Measurements from ENCODE around the gene LRPPRC. TPM values are rescaled to one million over a fixed set of nuclear protein-coding genes. Genes with fewer than 3 reads are reported as not detected.
A peak's percentile ranks its signal among the peaks of the same experiment; 100 is the strongest.
"Not testable (repeated sequence)": the region's sequence is repeated elsewhere in the genome, so short reads cannot be mapped to it uniquely, and the experiment has no call there.

Gene LRPPRC
- total RNA-seq, 2 donors from 2014 or later: 117 to 135 TPM

DNA sequence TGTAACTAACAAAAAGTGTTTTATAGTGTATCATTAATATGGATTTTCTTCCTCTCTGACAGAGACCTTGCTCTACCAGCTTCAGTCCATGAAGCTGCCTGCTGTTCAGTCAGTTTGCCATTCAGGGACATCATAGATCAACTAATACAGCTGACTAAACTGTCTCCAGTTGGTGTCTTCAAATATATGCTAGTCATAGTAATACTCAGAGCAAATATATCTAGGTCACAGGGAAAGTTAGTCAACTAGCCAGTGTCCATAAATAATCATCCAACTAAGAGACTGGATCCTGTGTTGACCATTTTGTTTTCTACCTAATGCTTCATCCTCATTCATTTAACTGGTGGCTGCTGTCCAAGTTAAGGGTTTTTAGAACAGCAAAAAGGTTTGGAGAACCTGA is 38.2 kb upstream of the LRPPRC start:
- no peaks in the 10 kb centered on the region for H3K36me3 Mint-ChIP-seq (ENCODE audit: low read depth)
- H3K27ac ChIP-seq (ENCODE audit: low read depth, low read length): no peak overlapping the region
- no peaks in the 10 kb centered on the region for H3K9me3 ChIP-seq (ENCODE audit: control insufficient read depth, low read length)
- no peaks in the 10 kb centered on the region for H3K9me3 Mint-ChIP-seq
- H3K27ac Mint-ChIP-seq: no peak overlapping the region
- TF ChIP-seq, protein P1, sequence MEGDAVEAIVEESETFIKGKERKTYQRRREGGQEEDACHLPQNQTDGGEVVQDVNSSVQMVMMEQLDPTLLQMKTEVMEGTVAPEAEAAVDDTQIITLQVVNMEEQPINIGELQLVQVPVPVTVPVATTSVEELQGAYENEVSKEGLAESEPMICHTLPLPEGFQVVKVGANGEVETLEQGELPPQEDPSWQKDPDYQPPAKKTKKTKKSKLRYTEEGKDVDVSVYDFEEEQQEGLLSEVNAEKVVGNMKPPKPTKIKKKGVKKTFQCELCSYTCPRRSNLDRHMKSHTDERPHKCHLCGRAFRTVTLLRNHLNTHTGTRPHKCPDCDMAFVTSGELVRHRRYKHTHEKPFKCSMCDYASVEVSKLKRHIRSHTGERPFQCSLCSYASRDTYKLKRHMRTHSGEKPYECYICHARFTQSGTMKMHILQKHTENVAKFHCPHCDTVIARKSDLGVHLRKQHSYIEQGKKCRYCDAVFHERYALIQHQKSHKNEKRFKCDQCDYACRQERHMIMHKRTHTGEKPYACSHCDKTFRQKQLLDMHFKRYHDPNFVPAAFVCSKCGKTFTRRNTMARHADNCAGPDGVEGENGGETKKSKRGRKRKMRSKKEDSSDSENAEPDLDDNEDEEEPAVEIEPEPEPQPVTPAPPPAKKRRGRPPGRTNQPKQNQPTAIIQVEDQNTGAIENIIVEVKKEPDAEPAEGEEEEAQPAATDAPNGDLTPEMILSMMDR (conservative IDR thresholded peaks at IDR 0.05): no peak
- peaks cover 3% of the 10 kb centered on the region for H3K27me3 Mint-ChIP-seq (ENCODE audit: insufficient read depth)
- no peaks in the 10 kb centered on the region for H3K4me1 ChIP-seq (ENCODE audit: control insufficient read depth, insufficient read depth, low read length)
- no peak overlapping the region for H3K4me3 Mint-ChIP-seq
- no peaks in the 10 kb centered on the region for H3K27me3 ChIP-seq (ENCODE audit: control insufficient read depth, insufficient read depth, low read length, poor library complexity, severe bottlenecking)
- no peak for DNase-seq
- no peak overlapping the region for H3K4me3 ChIP-seq (ENCODE audit: low read length)
- H3K4me1 Mint-ChIP-seq: peaks cover 5% of the 10 kb centered on the region
- H3K9ac ChIP-seq (ENCODE audit: extremely low read depth, low read length, poor library complexity, severe bottlenecking): no peak overlapping the region
- no peaks in the 10 kb centered on the region for H3K36me3 ChIP-seq (ENCODE audit: control insufficient read depth, insufficient read depth, low read length)

DNA sequence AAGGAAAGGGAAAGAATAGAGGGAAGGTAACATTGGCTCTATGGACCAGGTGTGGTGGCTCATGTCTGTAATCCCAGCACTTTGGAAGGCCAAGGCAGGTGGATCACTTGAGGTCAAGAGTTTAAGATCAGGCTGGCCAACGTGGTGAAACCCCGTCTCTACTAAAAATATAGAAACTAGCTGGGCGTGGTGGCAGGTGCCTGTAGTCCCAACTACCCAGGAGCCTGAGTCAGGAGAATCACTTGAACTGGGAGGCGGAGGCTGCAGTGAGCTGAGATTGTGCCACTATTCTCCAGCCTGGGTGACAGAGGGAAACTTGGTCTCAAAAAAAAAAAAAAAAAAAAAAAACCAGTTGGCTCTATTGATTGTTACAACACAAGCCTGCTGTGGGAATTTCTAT is 31.3 kb upstream of the LRPPRC start:
- not testable (repeated sequence) for H3K4me3 ChIP-seq (ENCODE audit: low read length); H3K4me1 Mint-ChIP-seq; H3K36me3 ChIP-seq (ENCODE audit: control insufficient read depth, insufficient read depth, low read length); H3K27ac Mint-ChIP-seq; H3K36me3 Mint-ChIP-seq (ENCODE audit: low read depth); DNase-seq; H3K27me3 Mint-ChIP-seq (ENCODE audit: insufficient read depth); H3K9me3 Mint-ChIP-seq; H3K27ac ChIP-seq (ENCODE audit: low read depth, low read length); H3K9me3 ChIP-seq (ENCODE audit: control insufficient read depth, low read length); H3K4me1 ChIP-seq (ENCODE audit: control insufficient read depth, insufficient read depth, low read length); H3K4me3 Mint-ChIP-seq; H3K27me3 ChIP-seq (ENCODE audit: control insufficient read depth, insufficient read depth, low read length, poor library complexity, severe bottlenecking); H3K9ac ChIP-seq (ENCODE audit: extremely low read depth, low read length, poor library complexity, severe bottlenecking)
- 85 to 97% methylated on average over 4 of the region's 4 CpGs for WGBS, 2 experiments (ENCODE audit: insufficient coverage in 1 of 2, insufficient read length in 1 of 2)

DNA sequence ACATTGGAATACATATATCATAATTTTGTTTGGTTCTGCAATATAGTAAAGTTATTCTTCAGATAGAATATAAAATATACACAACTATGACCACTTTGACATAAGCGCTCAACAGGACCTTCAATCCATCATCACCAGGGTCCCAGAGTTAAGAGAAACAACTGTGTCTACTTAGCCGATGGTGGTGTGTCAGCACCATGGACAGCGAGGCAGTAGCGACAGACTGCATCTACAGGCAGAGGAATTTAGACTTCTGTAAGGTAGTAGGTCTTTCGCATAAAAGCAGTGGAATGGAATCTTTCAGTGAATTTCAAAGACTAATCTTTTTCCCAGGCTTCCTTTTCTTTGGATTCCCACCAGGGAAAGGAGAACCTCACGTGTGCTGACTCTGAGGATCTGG is 20.5 kb upstream of the LRPPRC start:
- WGBS, 2 experiments (ENCODE audit: insufficient coverage in 1 of 2, insufficient read length in 1 of 2): 38 to 40% methylated on average over 5 to 6 of the region's 6 CpGs

DNA sequence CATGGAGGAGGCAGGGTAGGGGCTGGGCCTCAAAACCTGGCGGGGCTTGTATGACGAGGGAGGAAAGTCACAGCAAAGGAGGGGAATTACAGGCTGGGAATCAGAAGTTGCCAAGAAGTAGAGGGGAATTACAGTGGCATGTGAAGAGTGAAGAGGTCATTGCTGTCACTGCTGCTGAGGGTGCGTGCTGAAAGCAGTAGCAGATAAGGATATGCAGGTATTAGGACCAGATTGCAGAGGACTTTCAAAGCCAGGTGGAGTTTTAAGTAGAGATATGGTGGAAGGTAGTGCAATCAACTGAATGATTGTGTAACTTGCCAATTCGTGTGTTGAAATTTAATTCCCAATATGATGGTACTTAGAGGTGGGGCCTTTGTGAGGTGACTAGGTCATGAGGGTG is 19.4 kb upstream of the LRPPRC start:
- Mint-ChIP-seq H3K9me3 (no peaks in the 10 kb centered on the region), H3K4me3 (no peak overlapping the region), H3K27me3 (ENCODE audit: insufficient read depth) (no peaks in the 10 kb centered on the region), H3K4me1 (no peaks in the 10 kb centered on the region), H3K27ac (no peak overlapping the region), H3K36me3 (ENCODE audit: low read depth) (no peaks in the 10 kb centered on the region)
- Histone ChIP-seq H3K9ac (ENCODE audit: extremely low read depth, low read length, poor library complexity, severe bottlenecking) (no peak overlapping the region), H3K4me3 (ENCODE audit: low read length) (no peak overlapping the region), H3K9me3 (ENCODE audit: control insufficient read depth, low read length) (no peaks in the 10 kb centered on the region), H3K27ac (ENCODE audit: low read depth, low read length) (no peak overlapping the region), H3K36me3 (ENCODE audit: control insufficient read depth, insufficient read depth, low read length) (no peaks in the 10 kb centered on the region), H3K27me3 (ENCODE audit: control insufficient read depth, insufficient read depth, low read length, poor library complexity, severe bottlenecking) (no peaks in the 10 kb centered on the region), H3K4me1 (ENCODE audit: control insufficient read depth, insufficient read depth, low read length) (no peaks in the 10 kb centered on the region)
- DNase-seq: no peak
- TF ChIP-seq, protein P1 (conservative IDR thresholded peaks at IDR 0.05): no peak
- 90 to 91% methylated on average over 4 of the region's 4 CpGs for WGBS, 2 experiments (ENCODE audit: insufficient coverage in 1 of 2, insufficient read length in 1 of 2)

More for the DNA sequence above, 20.5 kb upstream of the LRPPRC start:
- Mint-ChIP-seq H3K4me1 (no peaks in the 10 kb centered on the region), H3K27ac (no peak overlapping the region), H3K27me3 (ENCODE audit: insufficient read depth) (no peaks in the 10 kb centered on the region), H3K9me3 (no peaks in the 10 kb centered on the region), H3K4me3 (no peak overlapping the region), H3K36me3 (ENCODE audit: low read depth) (no peaks in the 10 kb centered on the region)
- DNase-seq: peak; percentile 92
- no peak overlapping the region for H3K27ac ChIP-seq (ENCODE audit: low read depth, low read length)
- H3K4me1 ChIP-seq (ENCODE audit: control insufficient read depth, insufficient read depth, low read length): no peaks in the 10 kb centered on the region
- H3K27me3 ChIP-seq (ENCODE audit: control insufficient read depth, insufficient read depth, low read length, poor library complexity, severe bottlenecking): no peaks in the 10 kb centered on the region
- no peaks in the 10 kb centered on the region for H3K36me3 ChIP-seq (ENCODE audit: control insufficient read depth, insufficient read depth, low read length)
- no peak overlapping the region for H3K9ac ChIP-seq (ENCODE audit: extremely low read depth, low read length, poor library complexity, severe bottlenecking)
- no peak overlapping the region for H3K4me3 ChIP-seq (ENCODE audit: low read length)
- no peaks in the 10 kb centered on the region for H3K9me3 ChIP-seq (ENCODE audit: control insufficient read depth, low read length)
- TF ChIP-seq, protein P1 (conservative IDR thresholded peaks at IDR 0.05): no peak

DNA sequence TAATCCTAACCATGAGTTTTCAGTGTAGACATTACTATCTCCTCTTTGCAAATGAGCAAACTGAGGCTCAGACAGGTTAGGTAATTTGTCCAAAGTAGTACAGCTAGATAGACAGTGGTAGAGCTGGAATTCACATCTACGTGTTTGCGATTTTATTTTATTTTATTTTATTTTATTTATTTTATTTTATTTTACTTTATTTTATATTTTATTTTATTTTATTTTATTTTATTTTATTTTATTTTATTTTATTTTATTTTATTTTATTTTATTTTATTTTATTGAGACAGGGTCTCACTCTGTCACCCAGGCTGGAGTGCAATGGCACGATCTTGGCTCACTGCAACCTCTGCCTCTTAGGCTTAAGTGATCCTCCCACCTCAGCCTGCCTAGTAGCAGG is 17.4 kb upstream of the LRPPRC start:
- H3K4me3 Mint-ChIP-seq; H3K9me3 Mint-ChIP-seq; H3K27ac Mint-ChIP-seq; H3K36me3 ChIP-seq (ENCODE audit: control insufficient read depth, insufficient read depth, low read length); H3K27me3 Mint-ChIP-seq (ENCODE audit: insufficient read depth); H3K27ac ChIP-seq (ENCODE audit: low read depth, low read length); H3K27me3 ChIP-seq (ENCODE audit: control insufficient read depth, insufficient read depth, low read length, poor library complexity, severe bottlenecking); DNase-seq; H3K36me3 Mint-ChIP-seq (ENCODE audit: low read depth); H3K4me1 ChIP-seq (ENCODE audit: control insufficient read depth, insufficient read depth, low read length); H3K4me1 Mint-ChIP-seq; H3K9ac ChIP-seq (ENCODE audit: extremely low read depth, low read length, poor library complexity, severe bottlenecking); H3K4me3 ChIP-seq (ENCODE audit: low read length); H3K9me3 ChIP-seq (ENCODE audit: control insufficient read depth, low read length): not testable (repeated sequence)
- WGBS, 2 experiments (ENCODE audit: insufficient coverage in 1 of 2, insufficient read length in 1 of 2): 71 to 84% methylated on average over 1 of the region's 3 CpGs

Data from endodermal cell (in vitro differentiated cells).